ENCODE data around the gene EXOG.

The EXOG gene

DNA sequence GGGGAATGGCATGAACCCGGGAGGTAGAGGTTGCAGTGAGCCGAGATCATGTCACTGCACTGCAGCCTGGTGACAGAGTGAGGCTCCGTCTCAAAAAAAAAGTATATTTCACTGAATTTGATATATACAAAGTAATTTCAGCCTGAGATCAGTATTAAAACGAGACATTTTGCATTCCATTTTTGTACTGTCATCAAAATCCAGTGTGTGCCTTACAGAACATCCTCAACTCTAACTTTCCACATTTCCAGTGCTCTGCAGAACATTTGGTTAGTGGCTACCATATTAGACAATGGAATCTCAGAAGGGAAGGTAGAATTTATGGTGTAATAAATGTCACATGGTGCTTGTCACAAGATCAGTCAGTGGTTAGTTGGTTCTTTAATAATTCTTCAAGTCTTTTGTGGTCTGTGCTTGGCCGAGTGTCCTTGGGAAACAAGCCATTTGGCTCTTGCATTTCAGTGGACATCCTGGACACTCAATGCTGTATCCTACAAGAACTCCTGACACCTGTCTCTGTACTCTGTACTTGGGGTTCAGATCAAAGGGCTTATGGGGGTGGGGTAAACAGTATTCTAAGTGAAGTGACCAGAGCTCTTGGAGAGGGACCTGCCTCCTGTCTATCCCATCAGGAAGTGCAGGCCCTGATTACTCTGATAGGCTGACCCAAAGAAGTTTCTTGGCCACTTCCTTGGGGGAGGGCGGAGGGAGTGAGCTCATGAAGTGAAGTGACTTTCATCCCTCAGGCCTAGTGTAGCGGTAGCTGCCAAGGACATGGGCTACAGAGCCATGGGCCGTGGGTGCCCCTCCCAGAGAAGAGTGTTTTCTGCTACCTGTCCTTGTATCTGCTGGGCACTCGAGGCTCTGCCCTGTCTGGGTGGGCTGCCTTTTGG is 38.8 kb upstream of the EXOG start:
- Histone ChIP-seq H4K8ac (ENCODE audit: low read depth, low read length) (no peak overlapping the region), H3K4me3 (ENCODE audit: low read depth, low read length) (no peak overlapping the region), H3K9me3 (ENCODE audit: insufficient read depth, low read depth, low read length) (no peaks in the 10 kb centered on the region), H3K27ac (ENCODE audit: low read depth, low read length) (no peak overlapping the region), H3K23ac (ENCODE audit: low read length) (no peak overlapping the region), H3K4ac (ENCODE audit: low read depth, low read length) (peak overlapping the region; percentile 92), H3K14ac (ENCODE audit: low read length) (no peak overlapping the region), H2AK5ac (ENCODE audit: low read length) (no peak overlapping the region), H3K27me3 (ENCODE audit: insufficient read depth, low read length) (no peaks in the 10 kb centered on the region), H3K36me3 (ENCODE audit: control insufficient read depth in 1 of 2, insufficient read depth in 2 of 2, low read length in 2 of 2) (no peaks in the 10 kb centered on the region), H4K91ac (ENCODE audit: low read depth, low read length) (no peak overlapping the region), H3K79me1 (ENCODE audit: low read length) (peaks cover 13% of the 10 kb centered on the region), H3K79me2 (ENCODE audit: control insufficient read depth, insufficient read depth, low read length, poor library complexity) (peaks cover 30% of the 10 kb centered on the region), H2AFZ (ENCODE audit: insufficient read depth, low read length, poor library complexity) (no peak overlapping the region), H2BK12ac (ENCODE audit: low read length) (no peak overlapping the region), H4K12ac (ENCODE audit: low read depth, low read length) (no peak overlapping the region), H3K18ac (ENCODE audit: low read length) (peak overlapping the region; percentile 15), H3K4me1 (ENCODE audit: control insufficient read depth in 1 of 2, insufficient read depth in 2 of 2, low read length in 2 of 2) (peaks cover 10 to 12% of the 10 kb centered on the region in 2 experiments), H3K9ac (ENCODE audit: low read length) (no peak overlapping the region), H3K4me2 (ENCODE audit: low read length) (no peak overlapping the region), H2BK5ac (ENCODE audit: low read depth, low read length, poor library complexity) (no peak overlapping the region), H2BK120ac (ENCODE audit: insufficient read depth, low read length, poor library complexity) (no peak overlapping the region)
- no peak for DNase-seq
- no CpG with 5 or more reads among the region's 9 CpGs for WGBS (ENCODE audit: extremely low coverage, insufficient coverage, insufficient read length)

- peaks cover 2% of the 10 kb centered on the region for H3K9me3 ChIP-seq (ENCODE audit: insufficient read depth, low read depth, low read length)
- peaks cover 13% of the 10 kb centered on the region for H3K79me1 ChIP-seq (ENCODE audit: low read length)
- H3K27ac ChIP-seq (ENCODE audit: low read depth, low read length): no peak overlapping the region
- H3K4me1 ChIP-seq (ENCODE audit: control insufficient read depth in 1 of 2, insufficient read depth in 2 of 2, low read length in 2 of 2): peaks cover 5 to 6% of the 10 kb centered on the region in 2 experiments
- H2BK5ac ChIP-seq (ENCODE audit: low read depth, low read length, poor library complexity): no peak overlapping the region
- H3K14ac ChIP-seq (ENCODE audit: low read length): no peak overlapping the region
- H3K9ac ChIP-seq (ENCODE audit: low read length): no peak overlapping the region
- no peak overlapping the region for H4K8ac ChIP-seq (ENCODE audit: low read depth, low read length)
- no peak overlapping the region for H2AFZ ChIP-seq (ENCODE audit: insufficient read depth, low read length, poor library complexity)
- no peak overlapping the region for H3K18ac ChIP-seq (ENCODE audit: low read length)
- no peaks in the 10 kb centered on the region for H3K36me3 ChIP-seq (ENCODE audit: control insufficient read depth in 1 of 2, insufficient read depth in 2 of 2, low read length in 2 of 2)
- H3K79me2 ChIP-seq (ENCODE audit: control insufficient read depth, insufficient read depth, low read length, poor library complexity): peaks cover 31% of the 10 kb centered on the region
- H3K23ac ChIP-seq (ENCODE audit: low read length): no peak overlapping the region
- H2BK12ac ChIP-seq (ENCODE audit: low read length): no peak overlapping the region
- H3K4me3 ChIP-seq (ENCODE audit: low read depth, low read length): no peak overlapping the region
- no peak overlapping the region for H2BK120ac ChIP-seq (ENCODE audit: insufficient read depth, low read length, poor library complexity)
- no peak overlapping the region for H4K91ac ChIP-seq (ENCODE audit: low read depth, low read length)
- peak overlapping the region; percentile 65 for H3K4ac ChIP-seq (ENCODE audit: low read depth, low read length)
- no peak overlapping the region for H3K4me2 ChIP-seq (ENCODE audit: low read length)
- H4K12ac ChIP-seq (ENCODE audit: low read depth, low read length): no peak overlapping the region
- DNase-seq: no peak
- WGBS (ENCODE audit: extremely low coverage, insufficient coverage, insufficient read length): no CpG with 5 or more reads among the region's 13 CpGs
- H3K27me3 ChIP-seq (ENCODE audit: insufficient read depth, low read length): no peaks in the 10 kb centered on the region
- no peak overlapping the region for H2AK5ac ChIP-seq (ENCODE audit: low read length)
Observed at GRCh38 chr3:38458796-38459498, 37.2 kb upstream of the EXOG start.

DNA sequence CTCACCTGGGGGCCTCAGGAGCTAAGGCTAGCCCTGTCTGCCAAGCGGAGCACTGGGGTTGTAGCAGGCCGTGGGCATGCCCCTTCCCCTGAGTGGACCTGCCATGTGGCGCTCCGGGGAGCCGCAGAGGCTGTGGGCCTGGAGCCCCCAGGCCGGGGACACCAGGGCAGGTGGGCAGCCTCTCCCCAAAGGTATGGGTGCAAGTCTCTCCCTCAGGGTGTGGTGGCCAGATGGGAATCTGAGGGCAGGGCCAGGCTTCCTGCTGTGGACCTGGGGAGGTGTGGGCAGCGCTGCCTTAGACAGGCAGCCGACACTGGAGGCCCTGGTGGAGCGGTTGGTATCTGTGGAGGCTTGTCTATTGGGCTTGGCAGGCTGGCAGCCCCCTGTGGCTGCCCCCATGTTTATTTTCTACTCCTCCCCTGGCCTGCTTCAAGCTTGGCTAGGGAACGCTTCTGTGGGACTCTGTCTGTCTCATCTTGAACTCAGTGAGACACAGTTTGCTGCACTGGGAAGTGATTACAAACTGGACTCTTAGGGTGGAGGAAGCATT is 36.6 kb upstream of the EXOG start:
- Histone ChIP-seq H2BK12ac (ENCODE audit: low read length) (no peak overlapping the region), H4K12ac (ENCODE audit: low read depth, low read length) (no peak overlapping the region), H2AK5ac (ENCODE audit: low read length) (no peak overlapping the region), H3K9me3 (ENCODE audit: insufficient read depth, low read depth, low read length) (peaks cover 2% of the 10 kb centered on the region), H3K4me1 (ENCODE audit: control insufficient read depth in 1 of 2, insufficient read depth in 2 of 2, low read length in 2 of 2) (peaks cover 5 to 6% of the 10 kb centered on the region in 2 experiments), H3K36me3 (ENCODE audit: control insufficient read depth in 1 of 2, insufficient read depth in 2 of 2, low read length in 2 of 2) (no peaks in the 10 kb centered on the region), H2AFZ (ENCODE audit: insufficient read depth, low read length, poor library complexity) (no peak overlapping the region), H3K27ac (ENCODE audit: low read depth, low read length) (no peak overlapping the region), H2BK120ac (ENCODE audit: insufficient read depth, low read length, poor library complexity) (no peak overlapping the region), H3K79me2 (ENCODE audit: control insufficient read depth, insufficient read depth, low read length, poor library complexity) (peaks cover 25% of the 10 kb centered on the region), H3K4me3 (ENCODE audit: low read depth, low read length) (no peak overlapping the region), H3K18ac (ENCODE audit: low read length) (no peak overlapping the region), H3K27me3 (ENCODE audit: insufficient read depth, low read length) (no peaks in the 10 kb centered on the region), H4K8ac (ENCODE audit: low read depth, low read length) (no peak overlapping the region), H4K91ac (ENCODE audit: low read depth, low read length) (no peak overlapping the region), H3K4ac (ENCODE audit: low read depth, low read length) (no peak overlapping the region), H3K14ac (ENCODE audit: low read length) (no peak overlapping the region), H3K23ac (ENCODE audit: low read length) (no peak overlapping the region), H3K4me2 (ENCODE audit: low read length) (no peak overlapping the region), H3K79me1 (ENCODE audit: low read length) (peaks cover 6% of the 10 kb centered on the region), H3K9ac (ENCODE audit: low read length) (no peak overlapping the region), H2BK5ac (ENCODE audit: low read depth, low read length, poor library complexity) (no peak overlapping the region)
- no CpG with 5 or more reads among the region's 10 CpGs for WGBS (ENCODE audit: extremely low coverage, insufficient coverage, insufficient read length)
- no peak for DNase-seq

DNA sequence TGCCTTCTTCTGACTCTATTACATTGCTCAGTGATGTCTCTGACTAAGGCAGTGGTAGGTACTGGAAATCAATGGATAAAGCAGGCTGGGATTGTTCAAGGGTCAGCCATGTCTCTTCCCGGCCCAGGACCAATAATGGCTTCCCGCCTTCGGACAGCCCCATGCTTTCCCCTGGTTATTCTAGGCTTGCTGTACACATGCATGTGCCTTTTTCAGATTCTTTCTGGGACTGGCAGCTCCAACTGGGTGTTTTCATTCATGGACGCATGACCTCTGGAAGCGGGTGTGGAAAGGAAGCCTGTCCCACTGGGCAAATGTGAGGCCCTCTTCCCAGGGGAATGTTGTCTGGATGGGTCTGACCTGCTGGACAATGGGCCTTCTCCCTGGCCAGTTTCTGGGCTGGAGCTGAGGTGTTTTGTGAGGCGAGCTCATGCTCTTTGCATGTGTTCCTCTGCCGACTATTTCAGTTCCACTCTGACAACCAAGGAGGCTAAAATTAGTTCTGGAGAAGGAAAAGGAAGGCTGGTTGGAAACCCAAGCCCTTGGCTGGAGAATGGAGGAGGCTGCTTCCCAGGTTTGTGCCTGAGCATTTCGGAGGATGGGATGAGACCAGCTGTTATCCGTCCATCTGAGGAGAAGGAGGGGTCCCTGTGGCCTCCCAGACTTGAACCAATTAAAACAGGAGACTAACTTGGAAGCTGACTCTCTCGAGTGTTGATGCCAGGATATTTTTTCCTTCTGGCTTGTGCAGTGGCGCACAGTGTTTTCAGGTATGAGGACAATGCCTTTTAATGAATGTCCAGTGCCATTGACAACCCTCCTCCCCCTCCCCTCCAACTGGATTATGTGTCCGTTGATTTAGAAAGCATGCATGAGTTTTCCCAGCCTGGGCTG is 35.5 kb upstream of the EXOG start:
- no peak overlapping the region for H3K4me3 ChIP-seq (ENCODE audit: low read depth, low read length)
- no CpG with 5 or more reads among the region's 12 CpGs for WGBS (ENCODE audit: extremely low coverage, insufficient coverage, insufficient read length)
- H4K91ac ChIP-seq (ENCODE audit: low read depth, low read length): no peak overlapping the region
- no peak overlapping the region for H3K9ac ChIP-seq (ENCODE audit: low read length)
- no peak overlapping the region for H3K18ac ChIP-seq (ENCODE audit: low read length)
- H3K4me1 ChIP-seq (ENCODE audit: control insufficient read depth in 1 of 2, insufficient read depth in 2 of 2, low read length in 2 of 2): peaks cover 5 to 6% of the 10 kb centered on the region in 2 experiments
- no peak overlapping the region for H3K4me2 ChIP-seq (ENCODE audit: low read length)
- no peaks in the 10 kb centered on the region for H3K36me3 ChIP-seq (ENCODE audit: control insufficient read depth in 1 of 2, insufficient read depth in 2 of 2, low read length in 2 of 2)
- H3K27ac ChIP-seq (ENCODE audit: low read depth, low read length): no peak overlapping the region
- H4K8ac ChIP-seq (ENCODE audit: low read depth, low read length): no peak overlapping the region
- no peak for DNase-seq
- no peak overlapping the region for H2BK120ac ChIP-seq (ENCODE audit: insufficient read depth, low read length, poor library complexity)
- H2BK5ac ChIP-seq (ENCODE audit: low read depth, low read length, poor library complexity): no peak overlapping the region
- no peak overlapping the region for H2AK5ac ChIP-seq (ENCODE audit: low read length)
- H3K79me1 ChIP-seq (ENCODE audit: low read length): no peaks in the 10 kb centered on the region
- no peak overlapping the region for H3K14ac ChIP-seq (ENCODE audit: low read length)
- peaks cover 2% of the 10 kb centered on the region for H3K9me3 ChIP-seq (ENCODE audit: insufficient read depth, low read depth, low read length)
- H2AFZ ChIP-seq (ENCODE audit: insufficient read depth, low read length, poor library complexity): no peak overlapping the region
- peaks cover 19% of the 10 kb centered on the region for H3K79me2 ChIP-seq (ENCODE audit: control insufficient read depth, insufficient read depth, low read length, poor library complexity)
- H3K4ac ChIP-seq (ENCODE audit: low read depth, low read length): peak overlapping the region; percentile 34
- no peak overlapping the region for H3K23ac ChIP-seq (ENCODE audit: low read length)
- H4K12ac ChIP-seq (ENCODE audit: low read depth, low read length): no peak overlapping the region
- H2BK12ac ChIP-seq (ENCODE audit: low read length): no peak overlapping the region
- H3K27me3 ChIP-seq (ENCODE audit: insufficient read depth, low read length): no peaks in the 10 kb centered on the region
